NCI-H146 treated with DMSO at 0.1 percent for 48 hours (cell line): Measurements from ENCODE around the gene POU2AF2.
"Not testable (repeated sequence)": the region's sequence is repeated elsewhere in the genome, so short reads cannot be mapped to it uniquely, and the experiment has no call there.

Experiments used
- DNase-seq: peaks from one replicate; lab custom pipeline; 2025; ENCODE audit not compliant: unreplicated experiment; lab: John Stamatoyannopoulos, UW

POU2AF2 gene

DNA sequence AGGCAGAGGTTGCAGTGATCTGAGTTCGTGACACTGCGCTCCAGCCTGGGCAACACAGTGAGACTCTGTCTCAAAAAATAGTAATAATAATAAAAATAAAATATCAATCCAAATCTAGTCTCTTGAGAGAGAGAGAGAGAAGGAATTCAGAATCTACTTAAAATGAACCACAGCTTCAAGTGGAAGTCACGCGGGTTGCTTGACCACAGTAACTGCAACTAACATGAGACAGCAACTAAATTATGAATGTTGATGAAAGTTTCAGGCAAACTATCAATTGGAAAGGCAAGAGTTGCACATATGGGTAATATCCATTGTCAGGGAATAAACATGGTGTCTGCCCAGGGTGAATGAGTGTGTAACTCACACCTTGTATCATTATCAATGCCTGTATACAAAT lies 12.5 kb downstream of the POU2AF2 start:
- DNase-seq, result no peak

- no peak for DNase-seq
These were observed 14.4 kb downstream of the POU2AF2 start for GRCh38 chr11:111259896-111260295.

DNA sequence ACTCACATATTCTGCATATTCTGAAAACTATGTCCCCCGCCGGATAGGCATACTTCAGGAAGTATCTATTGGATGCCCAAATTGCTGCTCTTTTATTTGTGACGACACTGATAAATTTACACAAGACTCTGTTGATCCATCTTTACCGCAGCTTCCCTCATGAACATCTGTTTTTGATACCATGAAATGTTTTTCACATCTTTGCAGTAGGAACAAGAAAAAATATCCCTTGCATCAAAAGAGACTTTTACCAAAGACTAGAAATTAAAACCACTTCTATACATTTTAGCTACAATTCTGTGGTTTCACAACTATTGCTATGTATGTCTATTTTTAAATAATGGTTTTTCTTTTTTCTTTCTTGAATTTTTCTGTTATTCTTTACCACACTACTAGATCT lies 15.3 kb downstream of the POU2AF2 start:
- no peak for DNase-seq

DNA sequence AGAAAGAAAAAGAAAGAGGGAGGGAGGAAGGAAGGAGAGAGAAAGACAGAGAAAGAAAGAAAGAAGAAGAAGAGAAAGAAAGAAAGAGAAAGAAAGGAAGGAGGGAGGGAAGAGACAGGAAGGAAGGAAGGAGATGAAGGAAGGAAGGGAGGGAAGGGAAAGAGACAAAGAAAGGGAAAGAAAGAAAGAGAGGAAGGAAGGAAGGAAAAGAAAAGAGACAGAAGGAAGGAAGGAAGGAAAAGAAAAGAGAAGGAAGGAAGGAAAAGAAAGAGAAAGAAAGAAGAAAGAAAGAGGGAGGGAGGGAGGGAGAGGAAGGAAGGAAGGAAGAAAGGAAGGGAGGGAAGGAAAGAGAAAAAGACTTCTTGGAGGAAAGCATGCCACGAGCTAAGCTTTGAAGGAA lies 19.1 kb downstream of the POU2AF2 start:
- no peak for DNase-seq

GRCh38 chr11:111265421-111265820 lies 19.9 kb downstream of the POU2AF2 start:
- no peak for DNase-seq

- DNase-seq, result not testable (repeated sequence)
These were observed 22.8 kb downstream of the POU2AF2 start for GRCh38 chr11:111268303-111268702.

- no peak for DNase-seq
These were observed 23.8 kb downstream of the POU2AF2 start for GRCh38 chr11:111269146-111269868.

GRCh38 chr11:111272420-111272819 lies 26.9 kb downstream of the POU2AF2 start:
- no peak for DNase-seq

- no peak for DNase-seq
These were observed 37.1 kb downstream of the POU2AF2 start for GRCh38 chr11:111282562-111283075.

DNA sequence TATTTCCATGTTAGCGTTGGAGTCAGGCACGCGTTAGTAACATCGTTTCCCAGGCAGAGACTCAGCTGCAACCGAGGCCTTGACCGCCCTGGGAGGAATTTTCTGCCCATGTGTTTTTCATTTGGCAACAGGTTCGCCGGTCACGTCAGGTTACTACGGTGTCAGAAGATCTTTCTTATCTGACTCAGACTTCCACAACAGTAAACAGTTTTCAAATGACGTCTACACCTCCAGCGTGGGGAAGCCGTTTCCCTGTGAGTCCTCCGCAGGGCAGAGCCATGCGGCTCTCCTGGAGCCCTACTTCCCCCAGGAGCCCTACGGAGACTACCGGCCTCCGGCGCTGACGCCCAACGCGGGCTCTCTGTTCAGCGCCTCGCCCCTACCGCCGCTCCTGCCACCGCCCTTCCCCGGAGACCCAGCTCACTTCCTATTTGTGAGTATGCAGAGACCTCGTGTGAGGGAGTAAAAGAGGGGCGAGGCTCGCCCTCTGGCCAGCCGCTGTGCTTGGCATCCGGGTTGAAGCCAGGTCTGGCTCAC lies 38.5 kb downstream of the POU2AF2 start:
- DNase-seq, result no peak

DNA sequence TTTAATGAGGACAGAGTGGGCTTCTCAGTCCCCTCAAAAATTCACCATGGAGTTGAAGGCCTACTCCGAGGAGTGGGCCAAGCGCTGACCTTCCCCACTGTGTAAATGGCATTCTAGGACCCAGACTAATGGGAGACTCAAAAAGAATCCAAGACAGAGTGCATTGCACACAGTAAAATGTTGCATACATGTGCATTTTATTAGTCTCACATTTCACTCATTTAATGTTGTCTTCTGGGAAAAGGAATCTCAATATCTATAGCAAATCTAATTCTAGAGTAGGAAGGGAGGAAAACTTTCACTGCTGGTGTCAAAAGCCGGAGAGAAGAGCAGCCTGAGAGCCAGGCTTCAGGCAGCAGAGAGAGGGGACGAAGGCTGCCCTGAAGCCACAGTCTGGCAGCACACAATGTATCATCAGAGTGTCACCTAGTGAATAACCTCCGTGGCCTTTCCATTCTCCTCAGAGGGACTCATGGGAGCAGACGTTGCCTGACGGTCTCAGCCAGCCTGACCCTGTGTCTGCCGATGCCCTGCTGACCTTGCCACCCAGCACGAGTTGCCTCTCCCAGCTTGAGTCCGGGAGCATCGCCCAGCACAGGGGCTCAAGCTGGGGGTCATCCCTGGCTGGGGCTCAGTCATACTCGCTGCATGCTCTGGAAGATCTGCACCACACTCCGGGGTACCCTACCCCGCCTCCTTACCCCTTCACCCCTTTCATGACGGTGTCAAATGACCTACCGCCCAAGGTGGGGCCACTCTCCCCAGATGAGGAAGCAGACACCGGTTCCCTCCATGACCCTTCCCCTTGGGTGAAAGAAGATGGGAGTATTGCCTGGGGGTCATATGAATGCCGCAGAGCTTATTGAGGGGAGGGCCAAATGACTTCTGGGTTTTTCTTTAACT lies 39.9 kb downstream of the POU2AF2 start:
- DNase-seq, result no peak

DNA sequence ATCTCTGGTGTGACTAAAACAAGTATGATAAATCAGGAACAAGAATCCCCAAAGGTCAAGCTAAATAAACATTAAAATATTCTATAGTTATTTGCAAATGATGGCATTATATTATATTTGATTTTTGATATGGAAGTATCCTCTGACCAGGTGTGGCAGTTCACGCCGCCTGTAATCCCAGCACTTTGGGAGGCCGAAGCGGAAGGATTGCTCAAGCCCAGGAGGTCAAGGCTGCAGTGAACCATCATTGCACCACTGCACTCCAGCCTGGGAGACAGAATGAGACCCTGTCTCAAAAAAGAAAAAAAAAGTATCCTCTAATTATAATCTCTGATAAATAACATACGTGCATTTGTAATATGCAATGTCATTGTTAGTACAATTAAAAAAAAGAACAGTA lies 46.2 kb downstream of the POU2AF2 start:
- no peak for DNase-seq

DNA sequence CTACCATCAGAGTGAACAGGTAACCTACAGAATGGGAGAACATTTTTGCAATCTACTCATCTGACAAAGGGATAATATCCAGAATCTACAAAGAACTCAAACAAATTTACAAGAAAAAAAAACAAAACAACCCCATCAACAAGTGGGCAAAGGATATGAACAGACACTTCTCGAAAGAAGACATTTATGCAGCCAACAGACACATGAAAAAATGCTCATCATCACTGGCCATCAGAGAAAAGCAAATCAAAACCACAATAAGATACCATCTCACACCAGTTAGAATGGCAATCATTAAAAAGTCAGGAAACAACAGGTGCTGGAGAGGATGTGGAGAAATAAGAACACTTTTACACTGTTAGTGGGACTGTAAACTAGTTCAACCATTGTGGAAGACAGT lies 46.9 kb downstream of the POU2AF2 start:
- DNase-seq, result not testable (repeated sequence)

GRCh38 chr11:111296196-111296595 lies 50.7 kb downstream of the POU2AF2 start:
- no peak for DNase-seq

GRCh38 chr11:111297696-111298095 lies 52.2 kb downstream of the POU2AF2 start:
- no peak for DNase-seq

- no peak for DNase-seq
These were observed 53.0 kb downstream of the POU2AF2 start, which contains the start of gene POU2AF3 for GRCh38 chr11:111298413-111299100. TSS of gene POU2AF3 (plus strand) at chr11:111298546. CDS start at chr11:111298582, 36 bp downstream.

GRCh38 chr11:111299101-111300026 lies 53.8 kb downstream of the POU2AF2 start:
- peak; percentile 27 for DNase-seq

DNA sequence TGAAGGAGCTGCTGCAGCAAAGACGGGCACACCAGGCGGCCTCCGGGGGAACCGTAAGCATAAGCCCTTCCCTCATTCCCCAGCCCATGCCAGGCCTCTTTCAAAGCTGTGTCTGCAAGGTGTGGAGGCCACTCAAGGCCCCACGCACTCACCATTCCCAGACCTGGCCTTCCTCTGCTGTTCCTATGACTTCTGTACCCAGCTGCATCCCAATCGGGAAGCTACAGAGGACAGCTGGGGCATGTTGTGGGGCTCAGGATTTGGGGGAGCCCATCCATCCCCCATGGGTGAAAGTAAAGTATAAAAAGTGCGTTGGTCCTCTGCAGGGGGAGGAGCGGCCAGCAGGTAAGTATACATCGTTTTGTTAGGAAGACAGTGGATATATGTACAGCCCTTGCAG lies 55.0 kb downstream of the POU2AF2 start:
- DNase-seq, result no peak

GRCh38 chr11:111301004-111301841 lies 55.7 kb downstream of the POU2AF2 start:
- no peak for DNase-seq
